ENCODE data around the gene TRMT44. TPM values are rescaled to one million over a fixed set of nuclear protein-coding genes. Genes with fewer than 3 reads are reported as not detected.

Gene TRMT44
- total RNA-seq, 3 donors from 2014 or later: 14.0 to 21.7 (median 17.1) TPM

- no peak overlapping the region for H3K4me3 ChIP-seq
- ATAC-seq: no peak
- intact Hi-C loops (cut with DNase I, micrococcal nuclease): no loop called here
- H3K9me3 ChIP-seq: no peaks in the 10 kb centered on the region
- H3K36me3 ChIP-seq (ENCODE audit: low read depth): no peaks in the 10 kb centered on the region
- peaks cover 8% of the 10 kb centered on the region for H3K4me1 ChIP-seq (ENCODE audit: low read depth)
- no peak for TF ChIP-seq CTCF (IDR thresholded peaks at IDR 0.05)
- DNase-seq: no peak
These were observed 17.8 kb upstream of the TRMT44 start for GRCh38 chr4:8422786-8423185.

- Histone ChIP-seq H3K4me1 (ENCODE audit: low read depth) (peaks cover 14% of the 10 kb centered on the region), H3K4me3 (no peak overlapping the region), H3K36me3 (ENCODE audit: low read depth) (no peaks in the 10 kb centered on the region), H3K9me3 (no peaks in the 10 kb centered on the region)
- intact Hi-C loops (cut with DNase I, micrococcal nuclease): no loop called here
- ATAC-seq (no peak), DNase-seq (no peak)
- no peak for TF ChIP-seq CTCF (IDR thresholded peaks at IDR 0.05)
These were observed 13.3 kb upstream of the TRMT44 start for GRCh38 chr4:8427262-8427661.

- Histone ChIP-seq H3K9me3 (no peaks in the 10 kb centered on the region), H3K36me3 (ENCODE audit: low read depth) (no peaks in the 10 kb centered on the region), H3K4me3 (peak overlapping the region; percentile 61), H3K4me1 (ENCODE audit: low read depth) (peaks cover 14% of the 10 kb centered on the region)
- DNase-seq (peak in 1 of 3 donors; percentile 35), ATAC-seq (peak; percentile 72)
- intact Hi-C loops (cut with DNase I, micrococcal nuclease): no loop called here
- TF ChIP-seq CTCF (IDR thresholded peaks at IDR 0.05): no peak
These were observed 12.8 kb upstream of the TRMT44 start for GRCh38 chr4:8427761-8428287.

GRCh38 chr4:8428288-8429097 lies 12.1 kb upstream of the TRMT44 start:
- ATAC-seq (peak; percentile 100), DNase-seq (peak; percentile 90 to 98 (median 92))
- H3K9me3 ChIP-seq: no peaks in the 10 kb centered on the region
- H3K4me1 ChIP-seq (ENCODE audit: low read depth): peaks cover 14% of the 10 kb centered on the region
- H3K4me3 ChIP-seq: peak overlapping the region; percentile 61
- no peaks in the 10 kb centered on the region for H3K36me3 ChIP-seq (ENCODE audit: low read depth)
- no peak for TF ChIP-seq CTCF (IDR thresholded peaks at IDR 0.05)
- intact Hi-C loops (cut with DNase I, micrococcal nuclease): no loop called here

- Histone ChIP-seq H3K4me3 (no peak overlapping the region), H3K36me3 (ENCODE audit: low read depth) (no peaks in the 10 kb centered on the region), H3K4me1 (ENCODE audit: low read depth) (peaks cover 35% of the 10 kb centered on the region), H3K9me3 (no peaks in the 10 kb centered on the region)
- ATAC-seq (no peak), DNase-seq (no peak)
- no peak for TF ChIP-seq CTCF (IDR thresholded peaks at IDR 0.05)
- intact Hi-C loops (cut with DNase I, micrococcal nuclease): no loop called here
These were observed 9.0 kb upstream of the TRMT44 start for GRCh38 chr4:8431553-8431952.

Data from mucosa of descending colon (tissue), 3 donors.